GM13976 (cell line): ENCODE data around the gene PFKL.

Experiments
- DNase-seq: peaks from one replicate; pipeline ENCODE4 v3.0.0; 2012; ENCODE audit warnings: low spot score
- in situ Hi-C: fragments of 300-500 bp; cut with MboI; formaldehyde crosslinking; loops from one replicate; pipeline ENCODE4 v1.12.0; 2022; ENCODE audit warnings: low sequenced_read_pairs, mixed read lengths, inconsistent platforms; ENCODE audit not compliant: unreplicated experiment
- TF ChIP-seq, protein P1 (sequence below): IDR thresholded peaks from 2 replicates; pipeline ENCODE4 v1.5.1; 2012; ENCODE audit warnings: borderline replicate concordance, mild to moderate bottlenecking; ENCODE audit not compliant: insufficient read depth; ENCODE audit errors: extremely low read depth, missing control alignments, control extremely low read depth

PFKL gene

DNA sequence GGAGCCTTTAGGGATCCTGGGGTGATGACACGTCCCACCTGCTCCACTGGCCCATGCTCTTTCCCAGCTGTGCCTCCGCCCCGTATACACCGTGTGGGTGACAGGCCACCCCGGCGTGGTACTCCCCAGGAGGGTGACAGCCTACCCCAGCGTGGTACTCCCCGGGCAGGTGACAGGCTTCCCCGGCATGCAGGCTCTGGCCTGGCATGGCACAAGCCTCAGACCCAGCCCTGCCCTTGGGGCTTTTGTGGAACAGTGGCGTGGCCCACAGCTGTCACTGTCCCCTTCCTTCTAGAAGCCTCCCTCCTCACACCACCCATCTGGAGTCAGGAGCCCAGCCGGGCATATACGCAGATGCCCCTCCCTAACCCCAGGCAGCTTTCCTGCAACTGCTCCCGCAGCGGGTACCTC is 4.7 kb upstream of the PFKL start:
- in situ Hi-C loops: loop anchor here (25.0 kb wide), 2 partner anchors 258 to 483 kb away; no protein-coding TSS in a partner anchor
- no peak for DNase-seq
- TF ChIP-seq, protein P1, sequence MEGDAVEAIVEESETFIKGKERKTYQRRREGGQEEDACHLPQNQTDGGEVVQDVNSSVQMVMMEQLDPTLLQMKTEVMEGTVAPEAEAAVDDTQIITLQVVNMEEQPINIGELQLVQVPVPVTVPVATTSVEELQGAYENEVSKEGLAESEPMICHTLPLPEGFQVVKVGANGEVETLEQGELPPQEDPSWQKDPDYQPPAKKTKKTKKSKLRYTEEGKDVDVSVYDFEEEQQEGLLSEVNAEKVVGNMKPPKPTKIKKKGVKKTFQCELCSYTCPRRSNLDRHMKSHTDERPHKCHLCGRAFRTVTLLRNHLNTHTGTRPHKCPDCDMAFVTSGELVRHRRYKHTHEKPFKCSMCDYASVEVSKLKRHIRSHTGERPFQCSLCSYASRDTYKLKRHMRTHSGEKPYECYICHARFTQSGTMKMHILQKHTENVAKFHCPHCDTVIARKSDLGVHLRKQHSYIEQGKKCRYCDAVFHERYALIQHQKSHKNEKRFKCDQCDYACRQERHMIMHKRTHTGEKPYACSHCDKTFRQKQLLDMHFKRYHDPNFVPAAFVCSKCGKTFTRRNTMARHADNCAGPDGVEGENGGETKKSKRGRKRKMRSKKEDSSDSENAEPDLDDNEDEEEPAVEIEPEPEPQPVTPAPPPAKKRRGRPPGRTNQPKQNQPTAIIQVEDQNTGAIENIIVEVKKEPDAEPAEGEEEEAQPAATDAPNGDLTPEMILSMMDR: no peak

DNA sequence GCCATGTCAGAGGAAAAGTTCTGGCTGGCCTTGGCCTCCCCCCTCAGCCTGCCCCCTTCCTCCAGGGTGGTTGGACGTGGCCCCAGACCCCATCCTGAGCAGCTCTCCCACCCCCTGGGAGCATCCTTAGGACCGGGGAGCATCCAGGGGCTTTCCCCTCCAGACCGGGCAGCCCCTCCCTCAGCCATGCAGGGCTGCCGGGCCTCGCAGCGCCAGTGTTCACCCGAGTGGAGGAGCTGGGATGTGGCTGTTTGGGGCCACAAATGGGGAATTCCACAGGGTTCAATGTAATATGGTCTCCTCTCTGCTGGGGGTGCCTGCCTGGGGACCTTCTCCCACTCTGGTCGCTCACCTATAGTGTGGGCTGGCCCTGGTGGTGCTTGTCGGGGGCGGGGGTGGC is 4.2 kb upstream of the PFKL start:
- in situ Hi-C loops: loop anchor here (25.0 kb wide), 2 partner anchors 258 to 483 kb away; no protein-coding TSS in a partner anchor
- DNase-seq: peak; percentile 70
- TF ChIP-seq, protein P1: no peak

DNA sequence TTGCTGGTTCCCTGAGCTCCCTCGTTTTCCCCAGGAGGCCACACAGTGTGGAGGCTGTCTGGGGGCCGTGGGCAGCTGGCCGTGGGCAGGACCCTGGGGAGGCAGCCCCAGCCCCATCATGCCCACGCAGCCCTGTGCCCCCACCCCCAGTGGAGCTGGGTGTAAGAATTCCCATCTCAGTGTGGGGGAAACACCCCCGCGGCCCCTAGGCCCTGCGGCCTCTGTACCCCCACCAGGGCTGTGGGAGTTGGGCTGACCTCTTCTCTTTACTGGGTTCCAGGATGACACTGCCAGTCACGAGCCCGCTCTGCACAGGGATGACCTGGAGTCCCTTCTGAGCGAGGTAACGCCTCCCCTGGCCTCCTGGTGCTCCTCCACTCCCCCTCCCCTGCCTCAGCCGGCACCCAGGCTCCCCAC is 3.7 kb upstream of the PFKL start:
- in situ Hi-C loops: loop anchor here (25.0 kb wide), 2 partner anchors 259 to 484 kb away; no protein-coding TSS in a partner anchor
- no peak for DNase-seq
- TF ChIP-seq, protein P1: no peak

DNA sequence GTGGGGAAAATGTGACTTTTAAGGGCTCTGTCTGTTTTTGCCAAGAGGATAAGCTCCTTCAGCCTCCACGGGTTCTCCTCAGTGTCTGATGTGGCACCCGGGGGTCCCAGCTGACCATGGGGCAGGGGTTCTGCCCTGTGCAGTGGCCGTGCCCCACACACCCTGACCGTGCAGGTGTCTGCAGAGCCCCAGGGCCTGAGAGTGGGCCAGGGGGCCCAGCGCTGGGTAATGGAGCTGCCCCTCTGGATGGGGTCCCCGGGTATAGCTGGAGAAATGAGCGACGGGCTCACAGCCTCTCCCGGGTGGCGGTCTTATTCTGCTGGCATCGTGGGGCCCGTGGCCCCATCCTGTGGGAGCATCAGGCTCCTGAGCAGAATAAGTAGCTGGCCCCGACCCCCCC is 2.9 kb upstream of the PFKL start:
- in situ Hi-C loops: loop anchor here (25.0 kb wide), 2 partner anchors 260 to 485 kb away; no protein-coding TSS in a partner anchor
- no peak for DNase-seq
- TF ChIP-seq, protein P1: no peak

DNA sequence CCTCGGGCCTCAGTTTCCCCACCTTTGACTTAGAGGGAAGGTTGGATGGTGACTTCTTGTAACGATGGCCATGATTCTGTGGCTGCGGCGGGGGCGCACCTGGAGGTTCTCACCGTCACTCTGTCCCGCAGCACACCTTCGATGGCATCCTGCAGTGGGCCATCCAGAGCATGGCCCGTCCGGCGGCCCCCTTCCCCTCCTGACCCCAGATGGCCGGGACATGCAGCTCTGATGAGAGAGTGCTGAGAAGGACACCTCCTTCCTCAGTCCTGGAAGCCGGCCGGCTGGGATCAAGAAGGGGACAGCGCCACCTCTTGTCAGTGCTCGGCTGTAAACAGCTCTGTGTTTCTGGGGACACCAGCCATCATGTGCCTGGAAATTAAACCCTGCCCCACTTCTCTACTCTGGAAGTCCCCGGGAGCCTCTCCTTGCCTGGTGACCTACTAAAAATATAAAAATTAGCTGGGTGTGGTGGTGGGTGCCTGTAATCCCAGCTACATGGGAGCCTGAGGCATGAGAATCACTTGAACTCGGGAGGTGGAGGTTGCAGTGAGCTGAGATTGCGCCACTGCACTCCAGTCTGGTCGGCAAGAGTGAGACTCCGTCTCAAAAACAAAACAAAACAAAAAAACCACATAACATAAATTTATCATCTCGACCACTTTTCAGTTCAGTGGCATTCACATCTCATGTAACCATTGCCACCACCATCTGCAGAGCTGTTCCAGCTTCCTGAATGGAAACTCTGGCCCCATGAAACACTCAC is 2.1 kb upstream of the PFKL start:
- peak; percentile 92 for DNase-seq
- in situ Hi-C loops: loop anchor here (25.0 kb wide), 2 partner anchors 260 to 485 kb away; no protein-coding TSS in a partner anchor
- TF ChIP-seq, protein P1: peak; percentile 83

DNA sequence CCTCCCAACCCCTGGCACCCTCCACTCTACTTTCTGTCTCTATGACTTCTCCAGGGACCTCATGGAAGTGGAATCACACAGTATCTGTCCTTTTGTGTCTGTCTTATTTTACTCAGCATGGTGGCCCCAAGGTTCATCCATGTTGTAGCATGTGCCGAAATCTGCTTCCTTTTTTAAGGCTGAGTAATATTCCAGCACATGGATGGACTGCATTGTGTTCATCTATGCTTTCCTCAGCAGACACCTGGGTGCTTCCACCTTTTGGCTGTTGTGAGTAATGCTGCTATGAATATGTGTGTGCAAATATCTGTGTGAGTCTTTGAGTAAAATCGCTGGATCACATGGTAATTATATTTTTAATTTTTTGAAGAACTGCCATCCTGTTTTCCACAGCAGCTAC is 1.6 kb upstream of the PFKL start:
- TF ChIP-seq, protein P1: peak; percentile 24
- DNase-seq: no peak
- in situ Hi-C loops: loop anchor here (25.0 kb wide), 2 partner anchors 261 to 486 kb away; no protein-coding TSS in a partner anchor

DNA sequence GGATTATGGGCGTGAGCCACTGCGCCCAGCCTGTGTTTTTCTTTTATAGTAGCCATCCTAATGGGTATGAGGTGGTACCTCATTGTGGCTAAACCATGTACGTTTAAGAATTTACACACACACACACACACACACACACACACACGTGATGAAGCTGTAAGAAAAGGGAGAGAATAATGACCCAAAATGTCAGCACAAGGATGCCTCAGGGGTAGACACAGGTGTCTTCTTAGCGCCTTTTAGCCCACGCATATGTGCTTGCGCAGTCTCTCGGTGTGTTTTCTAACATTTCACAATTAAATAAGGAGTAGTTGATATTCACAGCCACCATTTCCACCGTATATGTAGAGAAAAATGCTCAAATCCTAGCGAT is 782 bp upstream of the PFKL start:
- in situ Hi-C loops: loop anchor here (25.0 kb wide), 2 partner anchors 262 to 487 kb away; no protein-coding TSS in a partner anchor
- peak; percentile 71 for DNase-seq

More for the DNA sequence above, 782 bp upstream of the PFKL start:
- TF ChIP-seq, protein P1: no peak
